Glutamatergic neuron (in vitro differentiated cells): ENCODE results near the gene MEGF9. TPM values are rescaled to one million over a fixed set of nuclear protein-coding genes. Genes with fewer than 3 reads are reported as not detected.

Source experiments
- DNase-seq: peaks from one replicate; pipeline ENCODE4 v3.0.0; 2022
- H3K27ac Mint-ChIP-seq: one replicate; pipeline ENCODE4 v1.8.0; 2020; ENCODE audit warnings: mild to moderate bottlenecking, mixed read lengths, inconsistent platforms; ENCODE audit not compliant: unreplicated experiment
- H3K27me3 Mint-ChIP-seq: one replicate; pipeline ENCODE4 v1.8.0; 2020; ENCODE audit warnings: mild to moderate bottlenecking, moderate library complexity, mixed read lengths, inconsistent platforms; ENCODE audit not compliant: unreplicated experiment
- H3K36me3 Mint-ChIP-seq: one replicate; pipeline ENCODE4 v1.8.0; 2020; ENCODE audit warnings: mild to moderate bottlenecking, mixed read lengths, inconsistent platforms; ENCODE audit not compliant: unreplicated experiment
- H3K4me1 Mint-ChIP-seq: one replicate; pipeline ENCODE4 v1.8.0; 2020; ENCODE audit warnings: mild to moderate bottlenecking, low read depth, mixed read lengths, inconsistent platforms; ENCODE audit not compliant: unreplicated experiment
- H3K4me3 Mint-ChIP-seq: one replicate; pipeline ENCODE4 v1.8.0; 2020; ENCODE audit warnings: mild to moderate bottlenecking, mixed read lengths, inconsistent platforms; ENCODE audit not compliant: unreplicated experiment
- H3K9me3 Mint-ChIP-seq: one replicate; pipeline ENCODE4 v1.8.0; 2020; ENCODE audit warnings: mild to moderate bottlenecking, moderate library complexity, mixed read lengths, inconsistent platforms; ENCODE audit not compliant: unreplicated experiment
- total RNA-seq: library from RNA; stranded (reverse); fragmentation: NEBNext Ultra II Directional; extraction: Animal tissue kit (Norgen Biotek cat#: 25700); gene quantifications from one replicate; pipeline ENCODE4 v1.2.1, GENCODE V29; 2021; ENCODE audit not compliant: unreplicated experiment
- TF ChIP-seq, protein P1 (sequence below): fragments of 200-600 bp; sonication (generic); IDR thresholded peaks from one replicate; pipeline ENCODE4 v1.5.0; 2021; ENCODE audit not compliant: partially characterized antibody, unreplicated experiment

Gene MEGF9
- total RNA-seq, 1 donor from 2014 or later = 25.4 TPM

DNA sequence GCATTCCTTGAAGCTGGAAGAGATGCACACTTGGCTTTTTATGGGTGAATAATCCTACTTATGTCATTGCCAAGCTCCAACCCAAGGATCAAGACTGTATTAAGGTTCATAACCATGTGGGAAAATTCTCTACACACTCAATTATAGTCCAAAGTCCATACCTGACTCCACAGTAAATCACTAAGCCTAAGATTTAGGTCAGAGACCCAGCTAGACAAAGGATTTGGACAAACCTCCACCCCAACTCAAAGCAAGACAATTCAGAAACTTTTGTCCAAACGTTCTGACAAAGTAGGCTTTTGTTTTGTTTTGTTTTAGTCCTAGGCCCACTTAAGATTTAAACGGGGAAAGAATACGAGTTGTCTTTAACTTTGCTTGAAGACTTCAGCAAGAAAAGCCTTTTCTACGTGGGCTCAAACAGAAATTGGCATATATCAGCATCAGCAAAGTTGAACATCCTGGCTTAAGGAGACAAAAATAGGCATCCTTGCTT, 1.7 kb downstream of the MEGF9 start:
- Mint-ChIP-seq H3K4me1 (peaks cover 14% of the 10 kb centered on the region), H3K27me3 (peaks cover 4% of the 10 kb centered on the region), H3K9me3 (peaks cover 4% of the 10 kb centered on the region), H3K4me3 (peak overlapping the region; percentile 96), H3K36me3 (peaks cover 5% of the 10 kb centered on the region), H3K27ac (no peak overlapping the region)
- TF ChIP-seq, protein P1, sequence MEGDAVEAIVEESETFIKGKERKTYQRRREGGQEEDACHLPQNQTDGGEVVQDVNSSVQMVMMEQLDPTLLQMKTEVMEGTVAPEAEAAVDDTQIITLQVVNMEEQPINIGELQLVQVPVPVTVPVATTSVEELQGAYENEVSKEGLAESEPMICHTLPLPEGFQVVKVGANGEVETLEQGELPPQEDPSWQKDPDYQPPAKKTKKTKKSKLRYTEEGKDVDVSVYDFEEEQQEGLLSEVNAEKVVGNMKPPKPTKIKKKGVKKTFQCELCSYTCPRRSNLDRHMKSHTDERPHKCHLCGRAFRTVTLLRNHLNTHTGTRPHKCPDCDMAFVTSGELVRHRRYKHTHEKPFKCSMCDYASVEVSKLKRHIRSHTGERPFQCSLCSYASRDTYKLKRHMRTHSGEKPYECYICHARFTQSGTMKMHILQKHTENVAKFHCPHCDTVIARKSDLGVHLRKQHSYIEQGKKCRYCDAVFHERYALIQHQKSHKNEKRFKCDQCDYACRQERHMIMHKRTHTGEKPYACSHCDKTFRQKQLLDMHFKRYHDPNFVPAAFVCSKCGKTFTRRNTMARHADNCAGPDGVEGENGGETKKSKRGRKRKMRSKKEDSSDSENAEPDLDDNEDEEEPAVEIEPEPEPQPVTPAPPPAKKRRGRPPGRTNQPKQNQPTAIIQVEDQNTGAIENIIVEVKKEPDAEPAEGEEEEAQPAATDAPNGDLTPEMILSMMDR = no peak
- no peak for DNase-seq

DNA sequence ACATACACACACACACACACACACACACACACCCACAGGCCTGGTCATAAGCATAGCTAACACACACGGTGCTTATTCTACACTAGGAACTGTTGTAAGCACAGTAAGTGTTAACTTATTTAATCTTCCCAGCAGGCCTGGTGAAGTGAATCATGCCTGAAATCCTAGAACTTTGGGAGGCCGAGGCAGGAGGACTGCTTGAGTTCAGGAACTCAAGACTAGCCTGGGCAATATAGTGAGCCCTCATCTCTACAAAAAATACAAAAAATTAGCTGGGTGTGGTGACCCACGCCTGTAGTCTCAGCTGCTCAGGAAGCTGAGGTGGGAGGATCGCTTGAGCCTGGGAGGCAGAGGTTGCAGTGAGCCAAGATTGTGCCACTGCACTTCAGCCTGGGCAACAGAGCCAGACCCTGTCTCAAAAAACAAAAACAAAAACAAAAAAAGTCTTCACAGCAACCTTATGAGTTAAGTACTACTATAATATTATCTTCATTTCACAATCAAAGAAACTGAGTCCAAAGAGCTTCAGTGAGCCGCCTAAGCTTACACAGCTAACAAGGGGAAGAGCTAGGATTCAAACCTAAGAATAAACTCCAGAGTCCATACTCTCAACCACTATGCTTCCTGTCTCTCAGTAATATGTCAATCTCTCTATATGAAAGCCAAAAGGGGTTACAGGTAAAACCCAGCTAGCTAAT, 2.3 kb downstream of the MEGF9 start:
- DNase-seq = no peak
- no peak overlapping the region for H3K27ac Mint-ChIP-seq
- peaks cover 5% of the 10 kb centered on the region for H3K36me3 Mint-ChIP-seq
- peaks cover 4% of the 10 kb centered on the region for H3K27me3 Mint-ChIP-seq
- TF ChIP-seq, protein P1 = no peak
- peaks cover 4% of the 10 kb centered on the region for H3K9me3 Mint-ChIP-seq
- peak overlapping the region; percentile 96 for H3K4me3 Mint-ChIP-seq
- peaks cover 14% of the 10 kb centered on the region for H3K4me1 Mint-ChIP-seq

DNA sequence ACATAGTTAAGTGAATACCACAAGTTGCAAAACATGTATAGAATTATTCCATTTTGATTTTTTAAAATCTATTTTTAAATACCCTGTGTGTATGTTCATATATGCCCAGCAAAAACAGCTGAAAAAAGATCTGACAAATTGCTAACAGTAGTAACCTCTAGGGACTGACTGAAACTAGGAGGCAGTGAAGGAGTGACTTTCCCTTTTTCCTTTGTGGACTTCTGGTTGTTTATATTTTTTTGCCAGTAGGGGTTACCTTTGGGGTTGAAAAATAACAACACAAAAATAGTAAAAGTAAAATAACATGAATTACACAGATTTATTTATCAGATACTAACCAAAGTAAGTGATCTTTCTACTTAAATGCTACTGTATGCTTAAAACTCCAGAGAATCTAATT, 2.9 kb downstream of the MEGF9 start:
- Mint-ChIP-seq H3K27me3 (peaks cover 4% of the 10 kb centered on the region), H3K4me3 (peak overlapping the region; percentile 96), H3K36me3 (peaks cover 5% of the 10 kb centered on the region), H3K4me1 (peaks cover 14% of the 10 kb centered on the region), H3K9me3 (peaks cover 4% of the 10 kb centered on the region), H3K27ac (no peak overlapping the region)
- DNase-seq = no peak
- TF ChIP-seq, protein P1 = no peak

DNA sequence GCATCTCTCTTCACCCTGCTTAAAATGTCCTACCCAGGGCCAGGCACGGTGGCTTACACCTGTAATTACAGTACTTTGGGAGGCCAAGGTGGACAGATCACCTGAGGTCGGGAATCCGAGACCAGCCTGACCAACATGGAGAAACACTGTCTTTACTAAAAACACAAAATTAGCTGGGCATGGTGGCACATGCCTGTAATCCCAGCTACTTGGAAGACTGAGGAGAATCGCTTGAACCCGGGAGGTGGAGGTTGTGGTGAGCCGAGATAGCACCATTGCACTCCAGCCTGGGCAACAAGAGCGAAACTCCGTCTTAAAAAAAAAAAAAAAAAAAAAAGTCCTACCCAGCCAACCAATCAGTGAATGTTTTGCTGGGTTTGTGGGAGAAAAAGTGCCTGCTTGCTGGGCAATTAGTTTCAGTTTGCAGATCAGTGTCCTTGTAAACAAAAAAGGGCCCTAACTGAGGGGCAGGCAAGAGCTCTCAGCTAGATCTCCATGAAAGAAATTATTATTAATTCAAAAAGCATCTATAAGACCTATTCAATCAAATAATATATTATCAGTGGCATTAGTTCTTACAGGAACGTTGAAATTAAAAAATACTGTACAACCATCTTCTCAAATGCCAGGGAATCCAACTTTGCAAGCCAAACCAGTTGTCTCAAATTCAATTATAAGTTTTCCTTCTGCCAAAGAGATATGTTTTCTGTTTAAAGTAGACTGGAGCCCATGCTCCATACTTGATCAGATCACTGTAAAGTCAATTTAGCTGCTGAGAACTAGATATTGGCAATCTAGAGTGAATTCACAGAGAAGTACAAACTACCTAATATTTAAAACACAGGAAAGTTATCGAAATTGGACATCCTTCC, 3.9 kb downstream of the MEGF9 start:
- H3K4me1 Mint-ChIP-seq = peaks cover 14% of the 10 kb centered on the region

More for the DNA sequence above, 3.9 kb downstream of the MEGF9 start:
- Mint-ChIP-seq H3K9me3 (peaks cover 4% of the 10 kb centered on the region), H3K36me3 (peaks cover 5% of the 10 kb centered on the region), H3K27me3 (peaks cover 4% of the 10 kb centered on the region), H3K27ac (no peak overlapping the region), H3K4me3 (peak overlapping the region; percentile 59)
- TF ChIP-seq, protein P1 = no peak
- DNase-seq = no peak
